HG02763 (cell line): ENCODE measurements around the gene SGMS1.

Experiments used
- ATAC-seq: cut with Tn5 transposase; IDR thresholded peaks from one replicate; pipeline ENCODE4 v1.9.1; 2021; ENCODE audit warnings: mild to moderate bottlenecking, moderate library complexity; ENCODE audit not compliant: unreplicated experiment

SGMS1 gene

GRCh38 chr10:50613150-50613549 lies 10.6 kb downstream of the SGMS1 start:
- peak; percentile 56 for ATAC-seq

DNA sequence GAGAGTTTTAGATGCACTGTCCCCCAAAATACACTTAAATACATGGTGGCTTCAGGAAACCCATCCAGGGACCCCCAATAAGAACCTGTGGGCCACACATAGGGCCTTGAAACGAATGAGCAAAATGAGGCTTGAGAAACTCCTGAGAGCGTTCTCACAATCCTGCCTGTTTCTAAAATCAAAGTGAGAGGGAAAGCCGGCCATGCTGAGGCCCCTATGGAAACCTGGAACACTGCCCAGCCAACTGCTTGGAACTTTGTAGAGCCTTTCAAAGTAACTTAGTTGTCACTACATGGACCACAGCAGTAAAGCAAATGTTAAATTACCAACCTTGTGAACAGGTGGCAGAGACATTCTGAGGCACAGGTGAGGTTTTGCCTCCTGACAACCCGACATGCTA lies 13.4 kb downstream of the SGMS1 start:
- ATAC-seq = no peak

GRCh38 chr10:50607356-50607925 lies 16.3 kb downstream of the SGMS1 start:
- ATAC-seq = no peak

DNA sequence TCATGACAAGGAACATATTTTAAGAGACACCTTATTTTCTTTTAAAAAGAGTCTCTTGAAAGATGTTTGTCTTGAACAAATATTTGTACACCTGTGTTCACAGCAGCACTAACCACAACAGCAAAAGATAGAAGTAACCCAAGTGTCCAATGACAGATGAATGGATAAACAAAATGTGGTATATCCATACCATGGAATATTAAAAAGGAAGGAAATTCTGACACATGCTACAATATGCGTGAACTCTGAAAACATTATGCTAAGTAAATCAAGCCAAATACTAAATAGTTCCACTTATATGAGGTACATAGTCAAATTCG lies 17.8 kb downstream of the SGMS1 start:
- ATAC-seq = no peak

DNA sequence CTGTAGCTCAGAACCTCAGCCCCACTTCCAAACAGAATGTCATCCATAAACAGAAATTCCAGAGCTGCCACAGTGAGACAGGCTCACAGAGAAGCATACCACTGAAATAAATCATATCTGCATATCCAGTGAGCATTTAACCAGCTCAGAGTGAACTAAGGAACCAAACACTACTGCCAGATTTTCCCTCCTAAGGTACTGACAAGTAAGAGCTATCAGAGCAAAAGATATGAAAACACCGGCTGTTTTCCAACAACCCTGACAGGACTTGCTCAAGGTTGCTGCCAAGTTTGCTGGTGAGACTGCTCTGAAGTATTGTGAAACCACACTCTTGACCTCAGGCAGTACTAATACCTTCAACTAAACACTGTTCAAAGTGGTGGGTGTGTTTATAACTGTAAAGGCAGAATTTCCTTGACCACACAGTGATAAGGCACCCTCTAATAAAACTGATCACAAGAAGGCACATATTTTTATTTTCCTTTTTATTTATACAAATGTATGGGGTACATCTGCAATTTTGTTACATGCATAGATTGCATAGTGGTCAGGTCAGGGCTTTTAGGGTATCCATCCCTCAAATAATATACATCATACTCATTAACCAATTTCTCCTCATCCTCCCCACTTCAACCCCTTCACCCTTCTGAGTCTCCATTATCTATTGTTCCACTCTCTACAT lies 18.3 kb downstream of the SGMS1 start:
- peak; percentile 74 for ATAC-seq

- ATAC-seq = no peak
Observed at GRCh38 chr10:50604809-50605208, 18.9 kb downstream of the SGMS1 start.

DNA sequence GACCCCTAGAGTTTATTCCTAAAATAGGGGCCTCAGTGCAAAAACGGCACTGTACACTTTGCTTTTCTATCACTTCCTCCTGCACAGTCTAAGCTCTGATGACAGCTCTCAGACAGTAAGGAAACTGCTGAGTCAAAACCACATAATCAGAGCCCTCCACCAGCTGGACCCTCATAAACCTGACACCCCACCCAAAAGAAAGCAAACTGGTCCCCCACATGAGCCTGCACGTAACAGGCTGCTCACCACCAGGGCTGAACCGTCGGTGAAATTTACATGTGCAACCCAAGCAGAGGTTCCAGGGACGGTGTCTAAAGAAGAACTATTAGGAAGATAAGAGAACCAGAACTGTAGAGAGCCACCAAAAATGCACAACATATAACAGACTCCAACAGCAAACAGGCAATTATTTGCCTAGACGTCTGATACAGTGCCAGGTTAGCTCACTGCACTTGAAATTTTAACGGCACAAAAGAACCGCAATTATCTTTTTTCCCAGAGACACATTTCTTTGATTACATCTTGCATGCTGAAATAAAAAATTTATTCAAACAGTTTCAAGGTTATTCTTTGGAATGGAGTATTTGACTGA lies 19.6 kb downstream of the SGMS1 start:
- peak; percentile 56 for ATAC-seq

DNA sequence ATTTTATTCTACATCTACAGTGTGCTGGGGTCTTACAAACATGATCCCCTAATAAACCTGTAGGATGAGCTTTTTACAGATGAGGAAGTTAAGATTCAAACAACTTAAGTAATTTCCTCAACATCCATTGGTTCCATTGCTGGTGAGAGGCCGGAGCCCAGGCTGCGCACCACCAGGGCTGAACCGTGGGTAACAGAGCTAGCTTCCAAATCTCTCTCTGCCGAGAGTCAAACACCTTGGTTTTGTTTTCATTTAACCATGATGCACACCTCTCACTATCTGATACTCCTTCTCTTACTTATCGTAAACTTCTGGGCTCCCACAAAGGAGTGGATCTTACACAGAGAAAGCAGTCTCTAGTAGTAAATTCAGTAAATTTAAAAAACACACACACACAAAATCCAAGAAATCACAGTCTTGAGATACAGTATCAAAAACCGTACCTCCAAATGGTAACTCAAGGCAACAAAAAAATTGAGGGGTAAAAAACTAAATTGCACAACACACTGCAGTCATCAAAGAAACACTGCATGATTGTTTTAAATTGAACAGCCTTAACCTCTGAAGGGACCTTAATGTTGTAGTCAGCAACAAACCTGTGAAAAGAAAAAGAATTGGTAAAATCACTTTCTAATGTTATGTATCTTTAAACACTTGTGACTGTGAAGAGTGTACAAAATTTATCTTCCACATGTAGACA lies 20.5 kb downstream of the SGMS1 start:
- no peak for ATAC-seq

DNA sequence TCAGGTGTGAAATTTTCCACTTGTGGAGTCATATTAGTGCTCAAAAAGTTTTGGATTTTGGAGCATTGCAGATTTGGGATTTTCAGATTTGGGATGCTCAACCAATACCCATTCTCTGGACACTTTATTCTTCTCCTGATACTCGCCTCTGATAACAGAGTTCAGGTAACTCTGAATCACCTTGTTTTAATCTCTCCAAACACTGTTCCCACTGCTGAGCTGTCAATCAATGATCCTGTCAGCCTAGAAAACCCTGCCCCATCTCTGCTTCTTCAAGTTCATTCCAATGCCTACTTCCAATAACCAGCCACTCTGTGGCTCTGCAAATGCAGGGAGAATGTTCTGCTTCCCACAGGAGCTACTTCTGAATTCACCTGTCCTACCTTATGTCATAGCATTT lies 21.8 kb downstream of the SGMS1 start:
- no peak for ATAC-seq

- ATAC-seq = no peak
Observed at GRCh38 chr10:50600831-50601477, 22.8 kb downstream of the SGMS1 start.

DNA sequence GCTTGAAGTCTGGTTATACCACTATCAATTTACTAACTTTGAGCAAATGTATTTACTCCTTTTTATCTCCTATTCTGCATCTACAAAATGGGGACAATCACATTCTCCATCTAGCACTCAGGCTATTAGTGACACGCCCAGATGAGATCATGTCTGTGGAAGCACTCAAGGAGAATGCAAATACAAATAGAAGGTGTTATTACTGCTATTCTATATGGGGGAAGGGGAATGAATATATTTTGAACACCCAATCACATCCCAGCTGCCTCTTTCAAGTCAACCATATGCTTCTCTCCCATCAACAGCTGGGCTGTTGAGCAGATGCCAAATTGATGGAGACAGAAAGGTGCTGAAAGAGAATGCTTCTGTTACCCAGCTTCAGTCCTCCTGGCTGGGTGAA lies 23.5 kb downstream of the SGMS1 start:
- no peak for ATAC-seq

- ATAC-seq = no peak
Observed at GRCh38 chr10:50596897-50597296, 26.9 kb downstream of the SGMS1 start.

- ATAC-seq = no peak
Observed at GRCh38 chr10:50596456-50596855, 27.3 kb downstream of the SGMS1 start.

GRCh38 chr10:50595785-50596184 lies 28.0 kb downstream of the SGMS1 start:
- ATAC-seq = no peak

DNA sequence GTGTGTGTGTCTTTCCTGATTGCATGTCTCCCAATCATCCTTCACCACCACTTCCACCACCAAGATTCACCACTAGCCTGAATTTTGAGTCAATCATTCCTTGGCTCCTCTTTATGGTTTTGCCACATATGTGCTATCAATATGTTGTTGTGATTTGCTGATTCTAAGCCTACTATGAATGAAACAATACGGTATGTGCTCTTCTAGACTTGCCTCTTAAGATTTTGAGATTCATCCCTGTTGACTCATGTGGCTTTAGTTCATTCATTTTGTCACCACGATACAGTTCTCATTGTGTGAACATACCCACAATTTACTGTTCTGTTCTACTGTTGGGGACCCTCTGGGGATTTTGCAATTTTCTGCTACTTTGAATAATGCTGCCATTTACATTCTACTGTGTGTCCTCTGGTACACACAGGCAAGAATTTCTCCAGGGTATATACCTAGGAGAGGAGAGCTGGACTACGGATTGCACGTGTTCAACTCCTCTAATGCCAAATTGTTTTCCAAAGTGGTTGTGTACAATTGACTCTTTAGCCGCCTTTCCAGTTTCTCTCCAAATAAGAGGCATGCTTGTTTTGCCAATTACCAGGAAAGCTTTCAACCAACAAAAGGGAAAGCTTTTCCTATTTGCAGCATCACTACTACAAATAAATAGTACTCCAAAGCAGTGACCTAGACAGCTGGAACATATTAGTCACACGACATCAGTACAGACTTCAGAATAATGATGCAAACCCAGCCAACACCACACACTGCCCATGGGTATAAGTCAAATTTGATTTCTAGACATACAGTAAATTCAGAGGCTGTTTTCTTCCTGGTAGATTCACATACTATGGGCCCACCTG lies 30.0 kb downstream of the SGMS1 start:
- no peak for ATAC-seq

GRCh38 chr10:50592961-50593418 lies 30.8 kb downstream of the SGMS1 start:
- ATAC-seq = no peak

- no peak for ATAC-seq
Observed at GRCh38 chr10:50590935-50591334, 32.8 kb downstream of the SGMS1 start.

- no peak for ATAC-seq
Observed at GRCh38 chr10:50586740-50587088, 37.0 kb downstream of the SGMS1 start.

GRCh38 chr10:50585921-50586739 lies 37.6 kb downstream of the SGMS1 start:
- no peak for ATAC-seq
